WTC11 (cell line): ENCODE measurements around the gene SGCA. TPM values are rescaled to one million over a fixed set of nuclear protein-coding genes. Genes with fewer than 3 reads are reported as not detected.

ENCODE experiments used
- ATAC-seq: fragments of 200-7000 bp; cut with Tn5 transposase; 2 replicates; pipeline ENCODE4 v1.10.0; 2021; ENCODE audit warnings: mild to moderate bottlenecking, moderate library complexity
- CTCF ChIA-PET: fragments of 300-600 bp; sonication (Branson Sonifier 250); formaldehyde crosslinking; loops from one replicate; lab custom pipeline; 2021; ENCODE audit warnings: antibody characterized with exemption; lab: Charles Lee
- POLR2A ChIA-PET: fragments of 350-600 bp; sonication (Branson Sonifier 250); formaldehyde crosslinking; loops from one replicate; lab custom pipeline; 2021; ENCODE audit warnings: antibody characterized with exemption; lab: Charles Lee
- DNase-seq: peaks from one replicate; pipeline ENCODE4 v3.0.0; 2021; ENCODE audit warnings: low spot score
- H3K27ac Mint-ChIP-seq: 2 replicates; pipeline ENCODE4 v1.8.0; 2021; ENCODE audit warnings: mixed read lengths
- H3K27me3 Mint-ChIP-seq: 2 replicates; pipeline ENCODE4 v1.8.0; 2021; ENCODE audit warnings: low read depth, mild to moderate bottlenecking, moderate library complexity, mixed read lengths
- H3K36me3 Mint-ChIP-seq: 2 replicates; pipeline ENCODE4 v1.8.0; 2021; ENCODE audit warnings: mixed read lengths
- H3K4me1 Mint-ChIP-seq: 2 replicates; pipeline ENCODE4 v1.8.0; 2022; ENCODE audit warnings: mixed read lengths
- H3K4me3 Mint-ChIP-seq: 2 replicates; pipeline ENCODE4 v1.8.0; 2021; ENCODE audit warnings: mild to moderate bottlenecking, moderate library complexity, mixed read lengths
- H3K9me3 Mint-ChIP-seq: 2 replicates; pipeline ENCODE4 v1.8.0; 2021; ENCODE audit warnings: mixed read lengths
- ETV6 ChIP-seq: sonication (generic); formaldehyde crosslinking; IDR thresholded peaks from 2 replicates; pipeline ENCODE4 v1.8.1; 2022; ENCODE audit warnings: mild to moderate bottlenecking, missing genetic modification reagents
- FOXK1 ChIP-seq: sonication (generic); formaldehyde crosslinking; IDR thresholded peaks from 2 replicates; pipeline ENCODE4 v1.8.0; 2022; ENCODE audit warnings: mild to moderate bottlenecking, moderate library complexity, missing genetic modification reagents
- FOXP1 ChIP-seq: sonication (generic); formaldehyde crosslinking; IDR thresholded peaks from 2 replicates; pipeline ENCODE4 v1.8.0; 2022; ENCODE audit warnings: missing genetic modification reagents, mild to moderate bottlenecking, moderate library complexity, borderline replicate concordance
- JAZF1 ChIP-seq: fragments of 250-450 bp; sonication (Bioruptor Pico); IDR thresholded peaks from 2 replicates; pipeline ENCODE4 v1.9.0; 2021; ENCODE audit warnings: moderate library complexity, mild to moderate bottlenecking, inconsistent platforms
- KAT7 ChIP-seq: sonication (generic); formaldehyde crosslinking; IDR thresholded peaks from 2 replicates; pipeline ENCODE4 v1.8.1; 2023; ENCODE audit warnings: missing genetic modification reagents, mild to moderate bottlenecking, borderline replicate concordance
- MYBL2 ChIP-seq: sonication (generic); formaldehyde crosslinking; IDR thresholded peaks from 2 replicates; pipeline ENCODE4 v1.8.1; 2023; ENCODE audit warnings: mild to moderate bottlenecking, moderate library complexity, missing genetic modification reagents
- NR1H2 ChIP-seq: sonication (generic); formaldehyde crosslinking; IDR thresholded peaks from 2 replicates; pipeline ENCODE4 v1.9.0; 2021; ENCODE audit warnings: mild to moderate bottlenecking, moderate library complexity, missing genetic modification reagents
- SMAD3 ChIP-seq: sonication (generic); formaldehyde crosslinking; IDR thresholded peaks from 2 replicates; pipeline ENCODE4 v1.8.0; 2022; ENCODE audit warnings: missing genetic modification reagents, mild to moderate bottlenecking, borderline replicate concordance
- SP1 ChIP-seq: sonication (generic); formaldehyde crosslinking; conservative IDR thresholded peaks from 2 replicates; pipeline ENCODE4 v1.8.1; 2022; ENCODE audit warnings: missing genetic modification reagents
- TEAD1 ChIP-seq: sonication (generic); formaldehyde crosslinking; IDR thresholded peaks from 2 replicates; pipeline ENCODE4 v1.8.0; 2022; ENCODE audit warnings: mild to moderate bottlenecking, missing genetic modification reagents
- ZNF121 ChIP-seq: sonication (generic); formaldehyde crosslinking; IDR thresholded peaks from 2 replicates; pipeline ENCODE4 v1.8.0; 2023; ENCODE audit warnings: missing genetic modification reagents
- ZNF138 ChIP-seq: sonication (generic); formaldehyde crosslinking; conservative IDR thresholded peaks from 2 replicates; pipeline ENCODE4 v1.8.1; 2022; ENCODE audit warnings: mild to moderate bottlenecking, moderate library complexity, missing genetic modification reagents
- ZNF423 ChIP-seq: fragments of 250-450 bp; sonication (Bioruptor Pico); IDR thresholded peaks from 2 replicates; pipeline ENCODE4 v2.1.2; 2022; ENCODE audit warnings: mild to moderate bottlenecking, moderate library complexity
- total RNA-seq: library from RNA; stranded (reverse); gene quantifications from 3 replicates; pipeline ENCODE4 v1.2.3, GENCODE V29; 2021
- TF ChIP-seq, protein P1 (sequence below): sonication (generic); formaldehyde crosslinking; IDR thresholded peaks from 2 replicates; pipeline ENCODE4 v1.8.1; 2023; ENCODE audit warnings: mild to moderate bottlenecking, missing genetic modification reagents, moderate library complexity
- TF ChIP-seq, protein P2 (sequence below): sonication (generic); formaldehyde crosslinking; IDR thresholded peaks from 2 replicates; pipeline ENCODE4 v1.8.0; 2022; ENCODE audit warnings: mild to moderate bottlenecking, missing genetic modification reagents
- TF ChIP-seq, protein P3 (sequence below): sonication (generic); formaldehyde crosslinking; IDR thresholded peaks from 2 replicates; pipeline ENCODE4 v1.8.1; 2023; ENCODE audit warnings: mild to moderate bottlenecking, missing genetic modification reagents
- TF ChIP-seq, protein P4 (sequence below): sonication (generic); formaldehyde crosslinking; IDR thresholded peaks from 2 replicates; pipeline ENCODE4 v1.8.0; 2022; ENCODE audit warnings: mild to moderate bottlenecking, missing genetic modification reagents
- TF ChIP-seq, protein P5 (sequence below): sonication (generic); formaldehyde crosslinking; IDR thresholded peaks from 2 replicates; pipeline ENCODE4 v1.8.1; 2023; ENCODE audit warnings: mild to moderate bottlenecking, moderate library complexity, missing genetic modification reagents

The SGCA gene
- total RNA-seq, 1 experiment from 2014 or later, result 1.0 TPM

DNA sequence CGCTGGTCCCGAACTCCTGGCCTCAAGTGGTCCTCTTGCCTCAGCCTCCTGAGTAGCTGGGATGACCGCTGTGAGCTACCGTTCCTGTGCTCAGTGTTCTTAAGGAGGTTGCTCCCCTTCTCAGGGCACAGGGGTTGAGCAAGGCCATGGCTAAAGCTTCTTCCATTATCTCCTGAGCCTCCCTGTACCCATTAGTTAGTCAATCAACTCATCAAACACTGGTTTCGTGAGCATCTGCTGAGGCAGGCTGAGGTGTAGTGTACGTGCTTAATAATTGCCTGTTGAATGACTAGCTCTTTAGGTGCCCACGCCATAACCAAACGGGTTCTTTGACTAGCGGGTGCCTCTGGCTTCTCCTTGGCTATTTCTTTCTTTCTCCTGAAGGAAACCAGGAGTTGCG is 11.7 kb downstream of the SGCA start (continued):
- TF ChIP-seq FOXK1, result no peak
- TF ChIP-seq, all 79 proteins: peak for 0

DNA sequence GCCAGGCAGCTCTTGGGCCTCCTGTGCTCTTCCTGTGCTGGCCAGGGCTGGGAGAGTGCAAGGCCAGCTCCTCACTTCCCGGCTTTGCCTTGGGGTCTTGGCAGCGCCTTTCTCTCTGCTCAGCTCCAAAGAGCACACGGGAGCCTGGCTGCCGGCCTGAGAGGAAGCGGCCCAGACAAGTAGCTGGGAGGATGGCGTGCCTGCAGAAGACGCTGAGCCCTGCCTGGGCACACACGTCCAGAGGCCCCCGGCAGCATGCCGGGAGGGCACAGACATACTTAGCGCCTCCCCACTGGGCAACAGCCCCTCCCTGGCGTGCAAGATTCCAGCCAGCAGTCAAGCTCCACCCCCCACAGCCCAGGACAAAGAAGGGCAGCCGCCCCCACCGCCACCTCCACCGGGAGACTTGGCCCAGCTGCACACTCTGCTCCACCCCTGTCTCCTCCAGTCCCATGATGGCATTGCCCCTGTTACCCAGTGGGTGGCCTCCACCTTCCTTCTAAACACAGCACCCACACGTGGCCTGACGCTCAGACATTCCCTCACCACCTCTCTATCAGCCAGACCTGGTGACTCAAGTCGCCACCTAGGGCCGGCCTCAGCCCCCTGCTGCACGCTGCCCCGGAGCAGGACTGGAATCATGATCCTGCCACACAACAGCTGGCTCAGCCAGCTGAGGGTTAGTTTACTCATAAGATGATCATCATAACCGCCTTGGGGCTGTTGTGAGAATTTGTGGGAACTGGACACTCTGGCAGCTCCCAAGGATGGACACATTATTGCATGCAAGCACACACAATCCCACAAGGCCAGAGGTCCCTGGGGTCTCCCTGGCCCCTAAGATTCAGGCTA is 12.4 kb downstream of the SGCA start:
- TF ChIP-seq MYBL2, result peak; percentile 48; the same call in 1 of the 2 replicates
- TF ChIP-seq, protein P1, sequence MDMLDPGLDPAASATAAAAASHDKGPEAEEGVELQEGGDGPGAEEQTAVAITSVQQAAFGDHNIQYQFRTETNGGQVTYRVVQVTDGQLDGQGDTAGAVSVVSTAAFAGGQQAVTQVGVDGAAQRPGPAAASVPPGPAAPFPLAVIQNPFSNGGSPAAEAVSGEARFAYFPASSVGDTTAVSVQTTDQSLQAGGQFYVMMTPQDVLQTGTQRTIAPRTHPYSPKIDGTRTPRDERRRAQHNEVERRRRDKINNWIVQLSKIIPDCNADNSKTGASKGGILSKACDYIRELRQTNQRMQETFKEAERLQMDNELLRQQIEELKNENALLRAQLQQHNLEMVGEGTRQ (CRISPR knock-in tag), result 0 out of 2 replicates have a peak, but pooled peaks have one; percentile 39
- TF ChIP-seq ZNF423, result peak; percentile 68; the same call in 1 of the 2 replicates
- TF ChIP-seq NR1H2 (CRISPR knock-in tag), result no peak
- TF ChIP-seq, protein P2, sequence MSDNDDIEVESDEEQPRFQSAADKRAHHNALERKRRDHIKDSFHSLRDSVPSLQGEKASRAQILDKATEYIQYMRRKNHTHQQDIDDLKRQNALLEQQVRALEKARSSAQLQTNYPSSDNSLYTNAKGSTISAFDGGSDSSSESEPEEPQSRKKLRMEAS (CRISPR knock-in tag), result peak; percentile 86
- TF ChIP-seq ZNF138 (CRISPR knock-in tag), result no peak
- TF ChIP-seq, protein P3, sequence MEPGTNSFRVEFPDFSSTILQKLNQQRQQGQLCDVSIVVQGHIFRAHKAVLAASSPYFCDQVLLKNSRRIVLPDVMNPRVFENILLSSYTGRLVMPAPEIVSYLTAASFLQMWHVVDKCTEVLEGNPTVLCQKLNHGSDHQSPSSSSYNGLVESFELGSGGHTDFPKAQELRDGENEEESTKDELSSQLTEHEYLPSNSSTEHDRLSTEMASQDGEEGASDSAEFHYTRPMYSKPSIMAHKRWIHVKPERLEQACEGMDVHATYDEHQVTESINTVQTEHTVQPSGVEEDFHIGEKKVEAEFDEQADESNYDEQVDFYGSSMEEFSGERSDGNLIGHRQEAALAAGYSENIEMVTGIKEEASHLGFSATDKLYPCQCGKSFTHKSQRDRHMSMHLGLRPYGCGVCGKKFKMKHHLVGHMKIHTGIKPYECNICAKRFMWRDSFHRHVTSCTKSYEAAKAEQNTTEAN (CRISPR knock-in tag), result peak; percentile 37; the same call in 1 of the 2 replicates
- TF ChIP-seq SP1 (CRISPR knock-in tag), result peak; percentile 48; the same call in 1 of the 2 replicates
- TF ChIP-seq TEAD1 (CRISPR knock-in tag), result peak; percentile 39; the same call in 1 of the 2 replicates
- TF ChIP-seq ETV6 (CRISPR knock-in tag), result peak; percentile 73; the same call in 1 of the 2 replicates
- TF ChIP-seq, protein P4, sequence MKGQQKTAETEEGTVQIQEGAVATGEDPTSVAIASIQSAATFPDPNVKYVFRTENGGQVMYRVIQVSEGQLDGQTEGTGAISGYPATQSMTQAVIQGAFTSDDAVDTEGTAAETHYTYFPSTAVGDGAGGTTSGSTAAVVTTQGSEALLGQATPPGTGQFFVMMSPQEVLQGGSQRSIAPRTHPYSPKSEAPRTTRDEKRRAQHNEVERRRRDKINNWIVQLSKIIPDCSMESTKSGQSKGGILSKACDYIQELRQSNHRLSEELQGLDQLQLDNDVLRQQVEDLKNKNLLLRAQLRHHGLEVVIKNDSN (CRISPR knock-in tag), result peak; percentile 46; the same call in 1 of the 2 replicates
- peak; percentile 48; the same call in 1 of the 2 replicates for TF ChIP-seq FOXP1
- peak; percentile 99 for TF ChIP-seq ZNF121 (CRISPR knock-in tag)
- 0 out of 2 replicates have a peak, but pooled peaks have one; percentile 6 for TF ChIP-seq FOXK1
- TF ChIP-seq, protein P5, sequence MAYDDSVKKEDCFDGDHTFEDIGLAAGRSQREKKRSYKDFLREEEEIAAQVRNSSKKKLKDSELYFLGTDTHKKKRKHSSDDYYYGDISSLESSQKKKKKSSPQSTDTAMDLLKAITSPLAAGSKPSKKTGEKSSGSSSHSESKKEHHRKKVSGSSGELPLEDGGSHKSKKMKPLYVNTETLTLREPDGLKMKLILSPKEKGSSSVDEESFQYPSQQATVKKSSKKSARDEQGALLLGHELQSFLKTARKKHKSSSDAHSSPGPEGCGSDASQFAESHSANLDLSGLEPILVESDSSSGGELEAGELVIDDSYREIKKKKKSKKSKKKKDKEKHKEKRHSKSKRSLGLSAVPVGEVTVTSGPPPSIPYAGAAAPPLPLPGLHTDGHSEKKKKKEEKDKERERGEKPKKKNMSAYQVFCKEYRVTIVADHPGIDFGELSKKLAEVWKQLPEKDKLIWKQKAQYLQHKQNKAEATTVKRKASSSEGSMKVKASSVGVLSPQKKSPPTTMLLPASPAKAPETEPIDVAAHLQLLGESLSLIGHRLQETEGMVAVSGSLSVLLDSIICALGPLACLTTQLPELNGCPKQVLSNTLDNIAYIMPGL, result no peak
- no peak for TF ChIP-seq KAT7 (CRISPR knock-in tag)
- TF ChIP-seq, all 79 proteins: peak for 12
- Mint-ChIP-seq H3K27me3 (peaks cover 6% of the 10 kb centered on the region; the same call in 1 of the 2 replicates), H3K9me3 (no peaks in the 10 kb centered on the region), H3K4me1 (peaks cover 31% of the 10 kb centered on the region), H3K36me3 (no peaks in the 10 kb centered on the region), H3K4me3 (peak overlapping the region; percentile 56), H3K27ac (peak overlapping the region; percentile 37; the same call in 1 of the 2 replicates)
- peak; percentile 76 for ATAC-seq
- CTCF ChIA-PET, result interaction anchor here (0.7 to 3.6 kb wide), 39 partner anchors 9 to 243 kb away, joined by 3 to 58 read pairs (median 5); partner anchors contain the start of genes COL1A1, ITGA3, LRRC59 and SAMD14
- peak; percentile 68 for DNase-seq
- POLR2A ChIA-PET, result interaction anchor here (0.6 to 1.8 kb wide), 7 partner anchors 9 to 95 kb away, joined by 3 to 7 read pairs (median 4); partner anchors contain the start of gene SGCA

DNA sequence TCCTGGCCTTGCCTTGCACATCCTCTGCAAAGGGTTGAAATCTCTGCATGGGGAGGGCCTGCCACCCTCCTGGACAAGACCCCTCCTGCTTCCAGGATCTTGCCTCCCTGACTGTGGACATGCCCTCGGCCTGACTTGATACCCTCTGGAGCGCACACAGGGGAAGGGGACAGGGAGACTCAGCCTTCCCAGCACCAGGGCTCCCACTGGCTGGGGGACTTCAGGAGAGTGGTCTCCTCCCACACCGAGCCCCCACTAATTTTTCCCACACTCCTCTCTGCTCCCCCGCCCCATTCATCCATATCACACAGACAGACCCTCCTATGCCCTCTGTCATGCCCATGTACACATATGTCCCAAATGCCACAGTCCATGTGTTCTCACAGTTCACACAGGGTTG is 14.3 kb downstream of the SGCA start:
- TF ChIP-seq MYBL2 (no peak), SMAD3 (CRISPR knock-in tag) (no peak), JAZF1 (CRISPR knock-in tag) (no peak)
- no peak overlapping the region for H3K27ac Mint-ChIP-seq
- H3K4me3 Mint-ChIP-seq, result no peak overlapping the region
- peaks cover 44% of the 10 kb centered on the region for H3K4me1 Mint-ChIP-seq
- no peaks in the 10 kb centered on the region for H3K36me3 Mint-ChIP-seq
- ChIA-PET POLR2A (no interaction called here), CTCF (interaction anchor here (2.1 kb wide), 1 partner anchor 20 kb away, joined by 9 read pairs; no protein-coding TSS in a partner anchor)
- DNase-seq (no peak), ATAC-seq (no peak)
- H3K27me3 Mint-ChIP-seq, result peaks cover 6% of the 10 kb centered on the region; the same call in 1 of the 2 replicates
- no peaks in the 10 kb centered on the region for H3K9me3 Mint-ChIP-seq
